GM18909 (cell line): ENCODE measurements around the gene SORL1-AS1.

Source experiments
- ATAC-seq: cut with Tn5 transposase; IDR thresholded peaks from one replicate; pipeline ENCODE4 v1.9.1; 2021; ENCODE audit warnings: mild to moderate bottlenecking; ENCODE audit not compliant: unreplicated experiment, poor library complexity

Gene SORL1-AS1

DNA sequence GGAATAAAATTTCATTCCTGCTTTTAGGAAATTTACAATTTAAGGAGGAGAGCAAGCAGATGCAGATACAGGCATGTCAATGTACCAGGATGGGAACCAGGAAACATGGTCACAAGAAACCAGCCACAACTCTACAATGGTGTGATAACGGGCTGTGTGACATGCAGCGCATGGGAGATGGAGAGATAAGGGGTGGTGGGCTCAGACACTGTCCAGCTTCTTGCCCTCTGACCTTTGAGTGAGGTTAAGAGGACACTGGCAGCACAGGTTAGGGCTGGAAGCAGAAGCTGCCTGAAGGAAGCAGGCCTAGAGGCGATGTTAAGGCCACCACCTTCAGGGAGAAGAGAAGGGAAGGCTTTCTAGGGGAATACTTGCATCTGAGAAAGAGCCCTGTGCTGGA, 2.3 kb upstream of the SORL1-AS1 start:
- ATAC-seq = no peak

DNA sequence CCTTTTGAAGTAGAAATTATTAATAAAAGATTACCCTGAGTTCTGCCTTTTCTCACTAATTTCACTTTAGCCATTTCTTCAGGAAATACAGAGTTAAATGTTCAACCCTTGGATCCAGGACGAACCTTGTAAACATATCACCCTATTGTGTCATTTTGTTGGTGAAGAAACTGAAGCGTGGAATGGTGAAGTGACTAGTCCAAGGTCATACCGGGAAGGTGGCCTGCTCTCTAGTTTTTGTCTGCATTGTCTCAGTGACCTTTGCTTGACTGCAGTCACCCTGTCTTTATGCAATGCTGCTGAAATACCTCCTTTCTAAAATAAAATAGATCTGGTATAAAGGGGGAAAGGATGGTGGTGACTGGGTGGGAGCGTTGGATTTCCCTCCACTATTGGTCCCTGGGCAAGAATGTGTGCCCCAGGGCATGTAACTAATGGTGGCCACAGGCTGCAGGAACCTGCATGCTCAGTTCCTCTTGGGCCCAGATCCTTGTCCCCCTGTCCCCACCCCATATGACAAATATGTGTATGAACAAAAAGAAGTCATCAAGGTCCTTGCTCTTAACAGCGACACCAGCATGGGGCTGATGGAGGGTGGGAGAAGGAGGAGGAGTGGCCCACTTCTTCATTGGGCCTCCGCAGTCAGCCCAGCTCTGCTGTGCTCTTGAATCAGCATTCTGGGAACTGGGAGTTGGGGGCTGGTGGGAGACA, 977 bp upstream of the SORL1-AS1 start:
- ATAC-seq = no peak

DNA sequence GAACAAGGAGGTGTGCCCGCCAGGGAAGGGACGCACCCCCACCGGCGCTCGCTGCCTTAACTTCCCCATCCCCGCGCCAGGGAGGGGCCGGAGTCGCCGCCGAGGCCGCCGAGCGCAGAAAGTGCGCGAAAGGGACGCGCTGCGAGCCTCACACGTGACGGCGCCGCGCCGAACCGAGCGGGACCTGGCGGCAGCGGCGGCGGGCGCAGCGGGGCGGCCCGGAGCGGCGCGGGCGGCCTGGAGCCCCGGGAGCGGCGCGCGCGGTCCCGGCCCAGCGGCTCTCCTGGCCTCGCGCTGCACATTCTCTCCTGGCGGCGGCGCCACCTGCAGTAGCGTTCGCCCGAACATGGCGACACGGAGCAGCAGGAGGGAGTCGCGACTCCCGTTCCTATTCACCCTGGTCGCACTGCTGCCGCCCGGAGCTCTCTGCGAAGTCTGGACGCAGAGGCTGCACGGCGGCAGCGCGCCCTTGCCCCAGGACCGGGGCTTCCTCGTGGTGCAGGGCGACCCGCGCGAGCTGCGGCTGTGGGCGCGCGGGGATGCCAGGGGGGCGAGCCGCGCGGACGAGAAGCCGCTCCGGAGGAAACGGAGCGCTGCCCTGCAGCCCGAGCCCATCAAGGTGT, 670 bp downstream of the SORL1-AS1 start, which contains the start of gene SORL1:
Gene SORL1, plus strand, starts transcription at position 329 of the 623 bp plus-strand sequence. Its CDS starts 18 bp downstream, at position 347.
- ATAC-seq = peak; percentile 45

DNA sequence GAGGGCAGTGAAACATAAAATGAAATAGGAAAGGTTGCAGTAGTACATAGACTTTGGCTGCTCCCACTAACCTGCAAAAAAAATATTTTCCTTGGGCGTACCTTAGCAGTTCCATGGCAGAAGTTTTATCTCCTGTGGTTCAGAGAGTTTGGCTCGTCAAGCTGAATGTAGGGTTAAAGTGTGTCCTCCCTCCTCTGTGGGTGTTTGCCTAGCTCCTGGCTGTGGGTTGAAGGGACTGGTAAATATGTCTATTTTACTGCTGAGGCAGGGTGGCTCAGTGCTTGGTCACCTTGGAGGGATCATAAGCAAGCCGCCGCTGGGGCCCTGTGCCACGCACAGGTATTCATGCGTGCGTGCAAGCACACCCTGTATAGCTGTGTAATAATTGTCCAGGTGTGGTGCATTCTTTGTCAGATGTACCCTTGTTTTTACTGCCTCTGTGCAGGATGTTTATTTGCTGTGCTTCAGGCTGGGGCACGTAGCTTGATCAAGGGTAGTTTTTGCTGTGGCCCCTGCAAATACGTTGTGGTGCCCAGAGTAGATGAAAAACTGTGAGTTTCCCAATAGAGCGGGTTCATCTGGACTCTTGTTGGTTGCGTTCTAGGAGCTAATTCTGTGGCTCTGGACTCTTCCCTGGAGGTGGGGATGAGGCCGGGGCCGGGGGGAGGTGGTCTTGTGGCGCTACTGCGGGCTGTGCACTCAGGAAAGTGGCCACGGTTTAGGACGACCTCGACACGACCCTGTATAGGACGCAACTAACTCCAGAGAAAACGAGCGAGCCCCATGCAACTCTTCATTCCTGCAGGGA, 1.4 kb downstream of the SORL1-AS1 start:
- ATAC-seq = no peak

DNA sequence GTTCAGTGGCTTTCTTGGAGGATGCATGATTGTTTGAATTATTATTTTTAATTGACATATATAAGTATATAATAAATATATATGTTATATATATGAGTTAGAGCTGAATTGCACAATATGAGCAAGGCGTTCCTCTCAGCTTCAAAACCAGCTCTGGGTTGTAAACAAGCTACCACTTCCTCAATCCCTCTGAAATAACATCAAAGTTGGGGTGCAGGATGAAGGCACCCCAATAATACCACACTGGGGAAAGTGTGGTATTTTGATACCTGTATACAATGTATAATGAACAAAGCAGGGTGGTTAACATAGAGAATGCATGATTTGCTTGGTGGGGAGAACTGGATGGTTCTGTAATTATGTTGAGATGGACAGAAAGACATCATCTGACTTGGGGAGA, 2.4 kb downstream of the SORL1-AS1 start:
- no peak for ATAC-seq

DNA sequence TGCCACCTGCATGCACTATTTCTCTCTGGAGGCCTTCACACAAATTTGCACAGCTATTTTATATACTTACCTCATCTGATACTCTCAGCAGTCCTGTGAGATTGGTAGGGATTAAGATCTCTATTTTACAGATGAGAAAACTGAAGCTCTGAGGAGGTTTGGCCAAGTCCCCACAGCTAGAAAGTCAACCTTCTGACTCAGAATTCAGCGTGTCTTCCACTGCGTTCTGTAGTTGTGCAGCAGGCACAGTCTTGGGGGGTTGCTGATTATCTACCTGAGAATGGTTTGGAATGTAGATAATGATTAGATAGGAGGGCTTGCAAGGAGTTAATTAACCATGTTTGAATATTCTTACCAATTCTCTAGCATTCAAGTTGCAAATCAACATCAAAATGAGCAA, 3.1 kb downstream of the SORL1-AS1 start:
- ATAC-seq = no peak

DNA sequence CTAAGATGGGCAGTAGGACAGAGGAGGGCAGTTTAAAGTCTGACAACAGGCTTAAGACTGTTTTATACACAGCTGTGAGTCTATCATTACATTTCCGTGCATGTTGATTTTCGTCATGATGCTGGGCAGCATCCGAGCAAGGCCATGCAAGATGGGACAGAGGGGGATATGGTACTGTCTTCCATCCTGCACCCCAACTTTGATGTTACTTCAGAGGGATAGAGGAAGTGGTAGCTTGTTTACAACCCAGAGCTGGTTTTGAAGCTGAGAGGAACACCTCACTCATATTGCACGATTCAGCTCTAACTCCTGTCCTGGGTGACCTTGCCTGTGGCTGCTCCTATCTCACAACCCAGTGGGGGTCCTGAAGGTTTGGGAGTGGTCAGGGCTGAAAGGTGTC, 3.6 kb downstream of the SORL1-AS1 start:
- no peak for ATAC-seq

DNA sequence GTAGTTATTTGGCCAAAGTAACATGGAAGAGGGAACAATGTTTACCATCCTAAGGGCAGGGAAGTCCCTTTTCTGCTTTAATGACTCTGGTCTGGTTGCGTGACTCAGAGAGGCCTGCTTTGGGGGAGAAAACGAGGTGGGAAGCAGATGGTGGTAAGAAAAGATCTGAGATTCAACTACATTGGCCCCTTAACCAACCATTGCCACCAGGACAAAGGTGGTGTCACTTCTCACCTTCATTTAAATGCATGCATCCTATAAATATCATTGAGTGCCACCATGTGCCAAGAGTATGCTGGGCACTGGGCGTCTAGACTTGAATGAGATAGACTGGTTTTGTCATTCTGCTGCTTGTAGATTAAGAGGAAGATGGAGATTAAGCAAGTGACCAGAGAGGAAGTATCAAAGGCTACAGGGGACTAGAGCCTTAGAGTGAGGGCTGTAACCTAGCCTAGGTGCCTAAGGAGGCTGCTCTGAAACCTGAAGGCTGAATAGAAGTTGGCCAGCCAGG, 4.3 kb downstream of the SORL1-AS1 start:
- ATAC-seq = no peak

DNA sequence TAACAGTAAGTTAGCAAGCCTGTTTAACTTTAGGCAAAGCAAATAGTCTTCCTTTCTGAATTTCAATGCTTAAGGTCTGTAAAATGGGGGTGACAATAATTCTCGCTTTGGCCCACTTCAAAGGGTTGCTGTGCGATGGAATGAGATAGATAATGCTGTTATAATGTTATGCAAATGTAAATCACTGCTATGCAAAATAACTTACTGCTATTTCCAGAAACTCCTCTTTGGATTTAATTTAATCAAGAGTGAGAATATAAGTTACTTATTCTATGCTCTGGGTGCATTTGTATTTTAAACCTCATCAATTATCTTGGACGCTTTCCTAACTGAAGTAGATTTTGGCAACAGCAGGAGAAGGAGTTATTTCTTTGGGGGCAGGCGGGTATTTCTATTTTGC, 4.8 kb downstream of the SORL1-AS1 start:
- no peak for ATAC-seq

DNA sequence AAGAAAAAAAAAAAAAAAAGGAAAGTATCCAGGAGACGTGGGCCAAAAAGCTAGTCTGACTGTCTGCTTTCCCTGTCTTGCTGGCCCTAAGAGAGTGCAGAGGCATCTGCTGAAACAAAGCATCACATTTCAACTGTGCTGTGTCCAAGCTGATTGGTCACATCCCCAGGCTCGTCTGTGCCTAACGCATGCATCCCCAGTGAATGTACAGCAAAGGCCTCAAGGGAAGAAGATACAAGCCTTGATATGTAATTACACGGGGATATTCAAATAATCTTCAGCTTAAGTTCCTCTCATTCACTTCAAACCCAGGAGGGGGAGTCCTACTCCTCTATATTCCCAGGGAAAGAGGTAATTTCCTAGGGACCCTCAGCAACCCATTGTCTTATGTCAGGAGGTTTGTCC, 6.0 kb downstream of the SORL1-AS1 start:
- ATAC-seq = no peak

DNA sequence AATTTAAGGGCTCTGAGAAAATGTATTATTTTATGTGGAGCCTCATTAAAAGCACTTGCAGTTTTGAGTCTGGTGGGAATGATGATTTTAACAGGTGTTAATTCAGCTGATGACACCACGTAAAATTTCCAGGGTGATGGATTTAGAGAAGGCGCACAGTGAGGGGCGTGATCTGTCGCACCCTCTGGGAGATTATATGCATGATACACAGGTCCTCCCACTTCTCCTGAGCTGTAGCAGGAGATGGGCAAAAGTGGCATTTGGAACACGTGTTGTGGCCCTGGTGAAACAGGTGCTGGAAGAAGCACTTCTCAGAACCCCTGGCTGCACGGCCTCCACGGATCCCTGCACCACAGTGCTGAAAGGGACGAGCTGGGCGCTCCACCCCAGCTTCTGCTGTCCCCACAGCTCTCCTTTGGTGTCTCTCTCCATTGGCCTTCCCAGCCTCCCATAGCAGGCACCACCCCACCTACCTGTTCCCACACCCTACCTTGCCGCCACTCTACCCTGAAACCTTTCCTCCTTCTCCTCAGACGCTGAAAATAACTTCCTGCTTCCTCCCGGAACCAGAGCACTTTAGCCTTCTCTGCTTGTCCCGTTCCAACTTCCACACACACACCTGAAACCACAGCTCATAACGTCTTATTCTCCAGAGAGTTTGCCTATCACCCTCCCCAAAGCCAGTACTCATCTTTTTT, 7.5 kb downstream of the SORL1-AS1 start:
- ATAC-seq = peak; percentile 15

DNA sequence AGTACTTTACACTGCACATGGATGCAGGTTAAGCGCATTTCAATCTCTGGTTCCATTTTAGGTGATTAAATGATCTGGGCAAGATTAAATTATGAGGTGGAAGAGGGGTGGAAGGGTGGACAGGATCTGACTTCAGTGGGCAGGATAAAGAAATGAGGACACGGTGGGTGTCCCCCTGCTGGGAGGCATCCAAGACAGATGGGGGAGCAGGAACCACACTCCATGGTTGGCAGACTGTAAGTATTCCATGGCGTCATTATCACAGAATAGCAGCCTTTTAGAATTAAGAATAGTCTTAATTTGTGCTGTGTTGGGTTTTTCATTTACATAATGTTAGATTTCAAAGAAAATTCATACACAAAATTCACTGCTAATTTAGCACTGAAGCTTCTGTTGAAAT, 8.2 kb downstream of the SORL1-AS1 start:
- no peak for ATAC-seq

DNA sequence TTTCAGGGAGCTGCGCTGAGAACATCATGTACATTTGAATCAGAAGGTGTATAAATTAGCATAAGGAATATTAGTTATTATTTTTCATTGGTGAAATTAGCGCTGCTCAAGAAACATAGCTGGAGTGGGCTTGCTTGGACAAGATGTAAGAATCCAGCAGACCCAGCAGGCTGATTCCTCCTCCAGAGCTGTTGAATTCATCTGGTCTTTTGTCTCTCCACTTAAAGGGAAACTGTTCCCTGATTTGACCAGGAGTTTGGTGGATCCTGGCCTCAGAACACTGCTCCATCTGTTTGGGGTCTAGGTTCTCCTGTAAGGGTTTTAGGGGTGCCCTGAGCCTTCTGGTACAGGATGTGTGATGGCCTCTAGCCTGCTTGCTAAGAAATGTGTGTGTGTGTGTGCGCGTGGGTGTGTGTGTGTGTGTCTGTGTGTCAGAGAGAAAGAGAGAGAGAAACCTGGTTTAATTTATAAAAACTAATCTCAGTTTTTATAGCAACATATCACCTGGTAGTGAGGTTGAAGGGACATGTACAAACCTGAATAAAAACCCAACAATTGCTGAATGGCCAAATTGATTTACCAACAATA, 9.0 kb downstream of the SORL1-AS1 start:
- no peak for ATAC-seq

DNA sequence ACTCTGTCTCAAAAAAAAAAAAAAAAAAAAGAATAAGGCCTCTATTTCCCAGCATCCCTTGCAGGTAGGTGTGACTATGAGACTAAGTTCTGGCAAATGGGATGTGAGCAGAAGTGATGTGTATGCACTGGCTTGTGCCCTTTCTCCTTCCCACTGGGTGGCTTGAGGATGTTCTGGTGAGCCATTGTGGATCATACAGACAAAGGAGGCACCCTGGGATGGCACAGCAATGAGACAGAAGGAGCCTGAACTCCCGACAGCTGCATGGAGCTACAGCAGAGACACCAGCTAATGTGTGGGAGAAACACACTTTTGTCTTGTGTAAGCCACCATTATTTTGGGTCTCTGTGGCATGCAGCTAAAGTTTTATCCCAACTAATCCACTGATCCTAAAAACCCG, 11.2 kb downstream of the SORL1-AS1 start:
- ATAC-seq = no peak

DNA sequence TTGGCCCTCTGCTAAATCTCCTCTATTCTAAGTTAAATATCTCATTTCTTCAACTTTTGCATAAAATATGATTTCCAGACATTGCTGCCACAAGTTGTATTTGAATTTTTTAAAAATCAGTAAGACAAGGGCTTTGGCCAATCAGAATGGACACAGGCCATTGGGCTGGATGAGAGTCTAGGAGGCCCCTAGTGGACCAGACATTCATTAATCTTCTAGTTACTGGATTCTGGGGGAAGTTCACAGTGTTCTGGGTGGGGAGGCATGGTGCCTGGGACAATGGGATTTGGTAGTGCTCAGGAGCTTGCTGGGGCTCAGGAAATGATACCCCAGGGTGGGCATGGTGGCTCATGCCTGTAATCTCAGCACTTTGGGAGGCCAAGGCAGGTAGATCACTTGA, 13.0 kb downstream of the SORL1-AS1 start:
- no peak for ATAC-seq

DNA sequence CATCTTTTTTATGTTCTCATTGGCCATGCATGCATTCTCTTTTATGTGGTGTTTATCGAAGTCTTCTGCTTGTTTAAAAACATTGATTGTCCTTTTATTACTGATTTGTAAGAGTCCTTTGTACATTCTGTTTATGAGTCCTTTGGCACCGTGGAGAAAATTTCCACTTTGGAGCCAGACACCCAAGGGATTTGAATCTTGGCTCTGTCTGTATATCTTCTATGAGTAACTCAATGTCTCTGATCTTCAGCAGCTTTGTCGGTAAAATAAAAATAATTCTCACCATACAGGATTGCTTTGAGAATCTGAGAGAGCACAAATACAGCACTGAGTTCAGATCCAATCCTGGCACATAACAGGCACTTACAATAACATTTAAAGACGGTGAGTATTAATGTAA, 13.4 kb downstream of the SORL1-AS1 start:
- no peak for ATAC-seq

DNA sequence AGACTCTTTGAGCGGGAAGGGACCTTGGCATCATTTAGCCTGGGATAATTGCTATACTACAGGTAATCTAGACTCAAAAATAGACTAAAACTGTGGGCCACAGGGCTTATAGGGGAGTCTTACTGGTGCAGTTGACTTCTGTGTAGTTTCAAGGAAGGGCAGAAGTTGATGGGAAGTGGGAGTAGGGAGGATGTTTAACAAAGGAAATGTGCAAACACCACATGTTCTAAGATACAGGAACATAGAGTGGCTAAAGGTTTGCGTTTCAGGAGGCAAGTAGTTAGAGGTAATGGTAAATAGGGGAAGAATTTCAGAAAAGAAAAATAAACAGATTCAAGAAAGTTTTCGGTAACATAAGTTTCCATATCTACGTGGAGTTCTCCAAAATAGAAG, 15.1 kb downstream of the SORL1-AS1 start:
- no peak for ATAC-seq

DNA sequence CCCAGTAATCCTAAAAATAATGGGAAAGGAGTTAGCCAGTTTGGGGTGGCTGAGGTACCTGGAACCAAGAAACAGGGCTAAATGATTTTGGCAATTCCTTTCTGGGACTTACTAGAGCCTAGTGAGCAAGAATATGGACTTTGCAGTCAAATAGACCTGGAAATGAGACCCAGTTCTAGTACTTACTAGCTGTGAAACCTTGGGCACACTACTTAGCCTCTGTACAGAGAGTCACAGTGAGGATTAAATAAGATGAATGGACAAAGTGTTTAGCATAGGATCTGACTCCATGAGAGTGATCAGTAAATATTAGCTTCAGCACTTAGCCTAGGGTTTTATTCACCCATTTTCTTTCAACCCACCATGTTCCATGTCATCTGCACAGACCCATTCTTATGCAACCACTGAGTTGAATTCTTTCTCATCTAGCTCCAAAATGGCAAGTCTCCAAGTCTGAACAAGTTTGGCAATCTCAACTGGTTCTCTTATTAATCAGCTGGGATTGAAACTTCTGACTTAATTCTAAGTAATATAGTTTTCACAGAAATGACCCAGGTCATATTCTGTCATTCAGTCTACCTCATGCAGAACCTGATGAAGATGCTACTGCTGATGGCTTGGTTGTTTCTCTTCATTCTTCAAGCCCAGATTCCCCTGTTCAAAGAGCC, 15.6 kb downstream of the SORL1-AS1 start:
- ATAC-seq = no peak
